GM18873 (cell line): ENCODE data around the gene SLC46A3.
"Not testable (repeated sequence)": the region's sequence is repeated elsewhere in the genome, so short reads cannot be mapped to it uniquely, and the experiment has no call there.

ENCODE experiments used
- ATAC-seq: cut with Tn5 transposase; IDR thresholded peaks from one replicate; pipeline ENCODE4 v1.9.1; 2021; ENCODE audit warnings: mild to moderate bottlenecking, moderate library complexity, moderate number of reproducible peaks; ENCODE audit not compliant: unreplicated experiment, low FRiP score

Gene SLC46A3, protein sequence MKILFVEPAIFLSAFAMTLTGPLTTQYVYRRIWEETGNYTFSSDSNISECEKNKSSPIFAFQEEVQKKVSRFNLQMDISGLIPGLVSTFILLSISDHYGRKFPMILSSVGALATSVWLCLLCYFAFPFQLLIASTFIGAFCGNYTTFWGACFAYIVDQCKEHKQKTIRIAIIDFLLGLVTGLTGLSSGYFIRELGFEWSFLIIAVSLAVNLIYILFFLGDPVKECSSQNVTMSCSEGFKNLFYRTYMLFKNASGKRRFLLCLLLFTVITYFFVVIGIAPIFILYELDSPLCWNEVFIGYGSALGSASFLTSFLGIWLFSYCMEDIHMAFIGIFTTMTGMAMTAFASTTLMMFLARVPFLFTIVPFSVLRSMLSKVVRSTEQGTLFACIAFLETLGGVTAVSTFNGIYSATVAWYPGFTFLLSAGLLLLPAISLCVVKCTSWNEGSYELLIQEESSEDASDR

DNA sequence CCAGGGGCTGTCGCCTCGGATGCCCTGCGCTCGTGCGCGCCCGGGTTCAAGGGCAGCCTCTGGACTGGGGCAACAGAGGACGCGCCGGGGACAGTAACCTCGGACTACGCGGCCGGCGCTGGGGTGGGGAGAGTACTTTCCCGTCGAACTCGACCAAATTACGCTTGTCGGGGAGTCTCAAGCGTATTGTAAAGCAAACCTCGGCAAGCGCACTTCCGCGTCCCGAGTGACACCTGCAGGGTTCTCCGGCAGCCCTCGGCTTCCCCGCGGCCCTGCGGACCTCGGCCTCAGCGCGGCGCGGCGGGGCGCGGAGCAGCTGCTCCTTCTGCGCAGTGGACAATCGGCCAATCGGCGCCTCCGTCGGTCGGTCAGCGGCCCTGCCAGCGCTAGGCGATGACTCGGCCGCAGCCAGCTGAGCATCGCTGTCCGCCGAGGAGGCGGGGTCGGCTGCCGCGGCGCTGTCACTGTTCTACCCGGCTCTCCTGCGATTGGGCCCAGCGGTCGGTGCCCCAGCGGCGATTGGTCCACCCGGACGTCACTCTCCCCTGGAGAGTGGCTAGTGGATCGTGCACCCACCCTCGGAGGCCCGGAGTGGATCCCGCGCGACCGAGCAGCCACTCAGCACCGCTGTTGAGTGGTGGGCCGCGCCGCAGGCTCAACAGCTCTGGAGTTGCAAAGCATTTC, at the start of gene SLC46A3:
SLC46A3 (minus strand) TSS at position 428 of the 684 bp plus-strand sequence. CDS start 972 bp downstream, outside the sequence.
- ATAC-seq, result peak; percentile 97

DNA sequence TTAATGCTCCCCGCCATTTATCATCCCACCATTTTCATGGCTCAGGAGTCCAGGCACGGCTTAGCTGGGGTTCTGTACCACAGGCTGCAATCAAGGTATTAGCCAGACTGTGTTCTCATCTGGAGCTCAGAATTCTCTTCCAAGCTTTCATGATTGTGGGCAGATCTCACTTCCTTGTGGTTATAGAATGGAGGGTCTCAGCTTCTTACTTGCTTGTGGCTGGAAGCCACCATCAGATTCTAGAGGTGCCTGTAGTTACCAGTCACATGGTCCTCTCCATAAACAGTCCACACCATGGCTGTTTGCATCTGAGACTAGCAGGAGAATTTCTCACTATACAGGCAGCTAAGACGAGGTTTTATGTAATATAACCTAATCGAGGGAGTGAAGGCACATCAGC, 45.1 kb upstream of the SLC46A3 start:
- no peak for ATAC-seq

DNA sequence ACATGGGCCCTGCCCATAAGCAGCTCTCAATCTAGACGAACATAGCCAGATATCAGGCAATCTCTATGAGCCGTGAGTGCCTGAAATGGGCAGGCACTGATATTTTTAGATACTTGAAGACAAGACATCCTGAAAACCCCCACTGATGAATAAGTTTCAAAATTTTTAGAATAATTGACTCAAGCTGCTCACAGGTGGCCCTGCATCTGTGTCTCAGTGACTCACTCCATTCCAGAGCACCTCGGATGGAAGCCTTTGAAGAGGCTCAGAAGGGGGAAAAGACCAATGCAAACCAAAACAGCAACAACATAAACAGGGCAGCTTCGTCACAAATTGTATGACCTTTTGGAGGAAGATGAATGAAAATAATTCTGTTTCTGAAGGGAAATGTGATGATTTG, 42.8 kb upstream of the SLC46A3 start:
- ATAC-seq, result no peak

DNA sequence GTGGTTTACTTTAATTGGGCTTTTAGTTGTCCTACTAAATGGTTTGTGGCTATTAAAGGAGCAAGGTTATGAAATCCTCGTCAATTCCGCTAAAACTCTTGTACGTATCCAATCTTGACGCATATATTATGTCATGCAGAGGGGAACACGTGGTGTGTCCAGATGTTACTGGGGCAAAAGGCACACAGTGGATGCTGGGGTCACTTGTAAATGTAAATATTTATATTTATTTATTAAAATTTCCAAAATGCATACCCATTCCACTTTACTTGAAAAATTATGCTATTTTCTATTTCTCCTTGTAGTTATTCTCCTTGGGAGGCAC, 36.7 kb upstream of the SLC46A3 start:
- ATAC-seq, result no peak

DNA sequence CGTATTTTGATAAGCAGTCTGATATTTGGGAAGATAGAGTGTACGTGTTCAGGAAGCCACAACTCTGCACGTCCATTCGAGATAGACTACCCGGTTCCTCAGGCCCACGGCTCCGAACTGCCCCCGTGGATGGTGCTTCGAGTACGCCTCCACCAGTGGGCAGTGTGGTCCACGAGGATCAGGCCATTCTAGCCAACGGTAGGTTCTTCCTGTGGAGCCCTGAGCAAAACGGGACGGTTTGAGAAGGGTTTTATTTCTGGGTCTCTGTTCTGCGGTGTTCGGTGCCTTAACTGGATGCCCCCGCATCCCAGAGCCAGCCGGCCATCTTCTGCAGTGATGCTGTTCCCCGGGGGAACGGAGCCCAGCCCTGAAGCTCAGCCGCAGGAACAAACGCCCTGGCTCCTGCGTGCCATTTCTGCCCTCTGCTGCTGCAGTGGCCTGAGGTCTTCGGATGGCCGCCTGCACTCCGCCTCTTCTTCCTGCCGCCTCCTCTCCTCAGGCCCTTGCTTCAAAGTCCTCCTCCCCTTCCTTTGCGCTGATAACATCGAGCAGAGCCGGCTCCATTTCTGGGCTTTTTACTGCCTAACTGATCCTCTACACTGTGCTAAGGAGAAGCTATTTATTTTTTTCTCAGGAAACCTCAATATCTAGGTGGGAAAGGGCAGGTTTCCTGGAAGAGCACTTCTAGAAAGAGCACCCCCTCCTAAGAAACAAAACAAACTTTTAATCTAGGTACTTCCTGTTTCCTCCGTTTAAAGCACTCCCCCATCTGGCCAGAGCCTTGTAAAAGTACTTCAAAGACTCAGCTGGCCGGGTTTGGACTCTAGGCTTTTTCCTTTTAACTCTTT, 36.2 kb upstream of the SLC46A3 start:
- ATAC-seq, result no peak

DNA sequence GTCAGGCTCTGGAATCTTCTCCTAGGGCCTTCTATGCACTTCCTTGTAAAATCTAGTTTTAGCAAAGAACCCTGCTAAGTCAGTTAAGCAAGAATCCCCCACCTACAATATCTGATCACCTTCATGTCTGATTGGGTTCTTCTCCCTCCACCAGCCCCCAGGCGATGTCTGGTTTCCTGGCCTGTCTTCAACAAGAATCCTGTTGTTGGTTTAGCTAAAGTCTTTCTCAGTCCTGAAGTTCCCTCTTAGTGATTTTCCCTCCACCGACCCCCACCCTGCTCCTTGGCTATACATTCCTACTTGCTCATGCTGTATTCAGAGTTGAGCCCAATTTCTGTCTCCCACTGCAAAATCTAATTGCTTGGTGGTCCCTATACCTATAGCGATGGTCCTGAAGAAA, 35.2 kb upstream of the SLC46A3 start:
- no peak for ATAC-seq

DNA sequence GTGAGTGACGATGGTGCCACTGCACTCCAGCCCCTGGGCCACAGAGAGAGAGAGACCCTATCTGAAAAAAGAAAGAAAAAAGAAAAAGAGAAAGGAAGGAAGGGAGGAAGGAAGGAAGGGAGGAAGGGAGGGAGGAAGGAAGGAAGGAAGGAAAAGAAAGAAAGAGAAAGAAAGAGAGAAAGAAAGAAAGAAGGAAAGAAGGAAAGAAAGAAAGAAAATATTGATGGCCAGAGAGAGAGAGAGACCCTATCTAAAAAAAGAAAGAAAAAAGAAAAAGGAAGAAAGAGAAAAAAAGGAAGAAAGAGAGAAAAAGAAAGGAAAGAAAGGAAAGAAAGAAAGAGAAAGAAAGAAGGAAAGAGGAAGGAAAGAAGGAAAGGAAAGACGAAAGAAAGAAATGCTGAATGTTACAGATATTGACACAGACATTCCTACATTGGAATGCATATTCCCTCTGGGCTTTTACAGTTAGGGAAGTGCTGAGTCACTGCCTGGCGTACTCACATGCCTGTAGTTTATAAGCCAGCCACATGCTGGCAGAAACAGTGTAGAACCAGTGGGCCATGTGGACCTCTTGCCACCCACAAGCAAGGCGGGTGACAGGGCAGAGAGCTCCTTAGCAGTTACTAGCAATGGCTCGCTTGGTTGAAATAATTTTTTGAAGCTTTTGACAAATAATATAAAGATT, 34.6 kb upstream of the SLC46A3 start:
- ATAC-seq, result no peak

DNA sequence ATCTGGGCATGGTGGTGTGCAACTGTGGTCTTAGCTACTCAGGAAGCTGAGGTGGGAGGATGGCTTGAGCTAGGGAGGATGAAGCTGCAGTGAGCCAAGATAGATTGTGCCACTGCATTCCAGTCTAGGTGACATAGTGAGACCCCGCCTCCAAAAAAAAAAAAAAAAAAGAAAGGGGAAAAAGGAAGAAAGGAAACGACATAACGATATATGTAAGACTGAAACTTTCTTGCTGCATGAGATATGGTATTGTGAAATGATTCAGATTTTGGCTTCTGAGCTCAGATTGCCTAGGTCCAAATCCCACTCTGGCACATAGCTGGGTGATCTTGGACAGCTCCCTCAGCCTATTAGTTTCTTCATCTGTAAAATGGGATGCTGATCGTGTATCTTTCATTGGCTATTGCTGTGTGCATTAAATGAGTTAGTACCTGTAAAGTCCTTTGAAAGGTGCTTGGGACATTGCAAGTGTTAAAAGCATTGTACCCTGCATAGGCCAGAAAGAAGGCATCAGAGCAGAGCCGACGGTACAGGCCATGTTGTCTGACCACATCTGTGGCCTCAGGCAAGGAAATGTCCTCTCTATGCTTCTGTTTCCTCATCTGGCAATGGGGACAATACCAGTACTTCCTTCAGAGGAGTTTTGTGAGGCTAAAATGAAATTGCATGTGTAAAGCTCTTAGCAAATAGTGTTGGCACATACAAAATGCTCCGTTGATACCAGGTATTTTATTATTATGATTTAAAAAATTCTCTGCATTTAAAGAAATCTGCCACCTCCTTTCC, 32.6 kb upstream of the SLC46A3 start:
- no peak for ATAC-seq

DNA sequence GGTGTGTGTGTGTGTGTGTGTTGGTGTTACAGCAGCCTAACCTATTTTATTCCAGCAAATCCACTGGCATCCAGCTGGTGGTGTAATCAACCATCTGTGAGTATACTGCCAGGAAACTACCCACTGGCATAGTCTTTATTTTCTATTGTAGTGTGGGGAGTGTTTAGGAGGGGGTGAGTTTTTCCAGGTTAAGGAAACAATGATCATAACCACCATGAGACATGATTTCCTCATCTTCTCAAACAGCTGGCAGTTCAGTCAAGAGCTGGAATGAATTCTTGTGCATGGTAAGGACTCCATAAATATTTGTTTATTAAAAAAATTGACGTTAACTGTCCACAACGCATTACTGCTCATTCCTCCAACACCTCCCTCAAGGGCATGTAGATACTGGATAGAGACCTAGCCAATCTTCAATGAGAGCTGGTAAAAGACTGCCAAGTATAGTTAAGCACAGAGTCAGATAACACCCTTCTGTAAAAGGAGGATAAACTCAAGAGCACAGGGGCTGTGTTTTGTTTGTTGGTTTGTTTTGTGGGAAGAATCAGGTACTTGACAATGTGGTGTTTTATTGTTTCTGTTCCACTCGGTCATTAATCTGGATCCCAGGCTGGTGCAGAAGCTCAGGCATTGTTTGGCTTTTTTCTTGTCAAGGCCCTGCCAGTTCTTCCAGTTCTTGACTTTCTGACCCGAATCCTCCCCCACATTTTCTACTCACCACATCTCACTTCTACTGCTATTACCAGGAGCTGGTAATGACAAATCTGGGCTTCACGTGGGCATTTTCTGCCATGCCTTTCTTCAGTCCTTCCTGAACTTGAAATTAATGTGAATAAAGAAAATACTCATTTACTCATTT, 31.6 kb upstream of the SLC46A3 start:
- no peak for ATAC-seq

DNA sequence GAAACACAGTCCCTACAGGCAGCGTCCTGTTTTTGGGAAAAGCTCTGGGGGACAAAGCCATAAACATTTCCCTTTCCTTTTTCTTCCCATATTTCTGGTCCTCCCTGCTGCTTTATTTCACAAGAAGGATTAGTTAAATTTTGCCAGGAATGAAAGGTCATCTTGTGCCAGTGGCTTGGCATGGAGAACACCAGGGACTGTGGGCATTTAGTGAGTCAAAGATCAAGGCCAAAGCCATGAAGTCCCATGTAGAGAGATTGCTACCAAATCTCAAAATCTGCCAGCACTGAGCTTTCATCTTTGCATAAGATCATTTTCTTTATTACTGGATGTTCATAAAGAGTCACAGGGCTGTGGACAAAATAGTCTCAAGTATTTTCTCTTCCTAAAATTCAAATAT, 29.1 kb upstream of the SLC46A3 start:
- ATAC-seq, result no peak

DNA sequence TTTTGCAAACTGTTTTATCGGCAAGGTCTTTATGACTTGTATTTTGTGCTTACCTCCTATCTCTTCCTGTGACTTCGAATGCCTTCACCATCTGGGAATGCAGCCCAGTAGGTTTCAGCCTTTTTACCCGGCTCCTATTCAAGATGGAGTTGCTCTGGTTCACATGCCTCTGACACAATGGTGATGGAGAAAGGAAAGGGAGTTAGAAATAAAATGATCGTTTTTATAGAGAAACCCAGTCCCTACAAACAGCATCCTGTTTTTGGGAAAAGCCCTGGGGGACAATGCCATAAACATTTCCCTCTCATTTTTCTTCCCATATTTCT, 27.5 kb upstream of the SLC46A3 start:
- no peak for ATAC-seq

DNA sequence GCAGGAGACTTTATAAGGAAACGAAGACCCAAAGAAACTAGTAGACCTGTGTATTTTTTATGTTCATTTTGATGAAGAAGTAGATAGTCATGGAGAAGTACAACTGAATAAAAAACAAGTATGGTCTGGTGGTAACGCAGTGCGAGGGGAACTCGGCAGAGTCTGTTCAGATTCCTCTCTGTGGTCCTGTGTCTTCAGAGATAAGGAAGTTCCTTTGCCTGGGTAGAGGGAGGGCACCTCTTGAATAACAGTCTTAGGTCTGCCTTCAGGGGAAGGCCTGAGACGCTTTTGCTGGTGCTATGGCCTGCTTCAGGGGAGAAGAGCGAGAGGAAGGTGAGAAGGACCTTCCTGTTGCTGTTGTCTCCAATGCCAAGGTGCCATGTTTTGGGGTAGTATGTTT, 25.9 kb upstream of the SLC46A3 start:
- no peak for ATAC-seq

DNA sequence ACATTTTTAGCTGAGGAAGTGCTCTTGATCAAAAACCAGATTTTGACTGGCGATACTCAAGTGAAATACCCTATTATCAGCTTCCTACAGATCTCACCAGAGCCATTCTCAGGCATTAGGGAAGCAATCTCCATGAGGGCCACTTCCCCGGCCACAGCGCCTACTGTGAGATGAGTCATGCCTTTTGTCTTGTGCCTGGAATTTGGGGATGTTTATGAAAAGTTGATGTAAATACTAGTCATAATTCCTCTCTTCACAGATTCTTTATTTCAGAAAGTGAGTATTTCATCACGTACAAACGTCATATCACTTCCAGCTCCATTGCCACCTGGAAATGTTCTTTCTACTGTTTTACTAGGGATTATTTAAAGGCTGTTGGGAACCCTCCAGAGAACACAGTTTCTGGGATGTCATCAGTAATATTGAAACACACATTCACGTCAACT, 25.3 kb upstream of the SLC46A3 start:
- ATAC-seq, result no peak

DNA sequence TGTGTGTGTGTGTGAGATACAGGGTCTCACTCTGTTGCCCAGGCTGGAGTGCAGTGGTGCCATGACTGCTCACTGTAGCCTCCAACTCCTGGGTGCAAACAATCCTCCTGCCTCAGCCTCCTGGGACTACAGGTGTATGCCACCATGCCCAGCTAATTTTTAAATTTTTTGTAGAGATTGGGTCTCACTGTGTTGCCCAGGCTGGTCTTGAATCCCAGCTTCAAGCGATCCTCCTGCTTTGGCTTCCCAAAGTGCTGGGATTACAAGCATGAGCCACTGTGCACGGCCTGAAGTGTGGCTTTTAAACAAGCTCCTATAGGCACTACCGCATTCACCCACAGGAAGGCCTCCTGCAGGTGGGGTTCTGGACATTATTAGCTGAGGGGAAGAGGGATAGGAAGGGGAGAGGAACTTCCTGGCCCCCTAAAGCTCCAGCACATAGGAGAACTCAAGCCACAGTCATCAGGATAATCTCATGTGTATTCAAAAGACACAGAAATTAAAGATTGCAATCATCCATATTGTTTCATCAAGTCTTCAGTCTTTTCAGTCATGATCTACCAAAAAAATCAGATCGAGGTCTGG, 24.8 kb upstream of the SLC46A3 start:
- no peak for ATAC-seq

DNA sequence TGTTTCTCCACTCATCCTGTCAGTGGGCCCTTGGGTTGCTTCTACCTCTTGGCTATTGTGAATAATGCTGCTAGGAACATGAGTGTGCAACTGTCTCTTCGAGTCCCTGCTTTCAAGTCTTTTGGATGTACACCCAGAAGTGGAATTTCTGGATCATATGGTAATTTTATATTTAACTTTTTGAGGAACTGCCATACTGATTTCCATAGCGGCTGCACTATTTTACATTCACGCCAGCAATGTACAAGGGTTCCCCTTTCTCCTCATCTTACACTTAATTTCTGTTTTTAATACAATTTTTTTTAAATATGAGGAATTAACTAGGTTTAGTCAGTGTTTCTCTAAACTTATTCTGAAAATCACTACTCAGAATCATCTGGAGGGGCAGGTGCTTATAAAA, 24.2 kb upstream of the SLC46A3 start:
- no peak for ATAC-seq

DNA sequence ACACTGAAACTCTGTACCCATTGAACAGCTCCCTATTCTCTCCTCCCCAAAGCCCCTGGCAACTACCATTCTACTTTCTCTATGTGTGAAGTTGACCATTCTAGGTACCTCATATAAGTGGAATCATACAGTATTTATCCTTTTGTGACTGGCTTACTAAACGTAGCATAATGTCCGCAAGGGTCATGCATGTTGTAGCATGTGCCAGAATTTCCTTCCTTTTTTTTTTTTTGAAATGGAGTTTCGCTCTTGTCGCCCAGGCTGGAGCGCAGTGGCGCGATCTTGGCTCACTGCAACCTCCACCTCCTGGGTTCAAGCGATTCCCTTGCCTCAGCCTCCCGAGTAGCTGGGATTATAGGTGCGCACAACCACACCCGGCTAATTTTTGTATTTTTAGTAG, 23.7 kb upstream of the SLC46A3 start:
- ATAC-seq, result not testable (repeated sequence)

DNA sequence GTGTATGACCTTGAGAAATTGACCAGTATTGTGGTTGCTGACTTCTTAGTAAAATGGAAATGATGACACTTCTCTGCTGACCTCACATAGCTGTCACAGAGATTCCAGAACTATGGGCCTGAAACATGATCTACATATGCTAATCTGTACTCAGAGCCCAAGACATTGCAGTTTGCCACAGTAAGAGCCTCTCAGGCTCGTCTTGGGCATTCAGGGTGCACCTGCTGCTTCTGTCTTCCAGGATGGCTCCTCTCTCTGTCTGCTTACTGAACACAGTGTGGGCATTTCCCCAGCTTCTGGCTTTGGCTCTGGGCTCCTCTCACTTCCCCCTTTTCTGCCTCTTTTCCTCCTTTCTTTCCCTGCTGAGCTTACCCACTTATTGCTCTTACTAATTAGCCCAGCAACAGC, 22.3 kb upstream of the SLC46A3 start:
- ATAC-seq, result no peak

DNA sequence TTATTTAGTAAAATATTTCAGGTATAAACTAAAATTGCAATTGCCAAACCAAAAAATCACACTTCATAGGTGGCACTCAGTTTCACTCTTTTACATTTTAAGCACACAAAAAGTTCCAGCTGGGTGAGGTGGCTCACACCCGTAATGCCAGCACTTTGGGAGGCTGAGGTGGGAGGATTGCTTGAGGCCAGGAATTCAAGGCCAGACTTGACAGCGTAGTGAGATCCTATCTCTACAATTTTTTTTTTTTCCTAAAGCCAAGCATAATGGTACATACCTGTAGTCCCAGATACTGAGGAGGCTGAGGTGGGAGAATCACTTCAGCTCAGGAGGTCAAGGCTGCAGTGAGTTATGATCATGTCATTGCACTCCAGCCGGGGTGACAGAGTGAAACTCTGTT, 20.6 kb upstream of the SLC46A3 start:
- no peak for ATAC-seq
